Glomerular visceral epithelial cell (primary cell): Measurements from ENCODE around the gene POU2F3.

Source experiments
- DNase-seq: peaks from one replicate; pipeline ENCODE4 v3.0.0-alpha.2; 2016; ENCODE audit errors: extremely low spot score

POU2F3 gene

DNA sequence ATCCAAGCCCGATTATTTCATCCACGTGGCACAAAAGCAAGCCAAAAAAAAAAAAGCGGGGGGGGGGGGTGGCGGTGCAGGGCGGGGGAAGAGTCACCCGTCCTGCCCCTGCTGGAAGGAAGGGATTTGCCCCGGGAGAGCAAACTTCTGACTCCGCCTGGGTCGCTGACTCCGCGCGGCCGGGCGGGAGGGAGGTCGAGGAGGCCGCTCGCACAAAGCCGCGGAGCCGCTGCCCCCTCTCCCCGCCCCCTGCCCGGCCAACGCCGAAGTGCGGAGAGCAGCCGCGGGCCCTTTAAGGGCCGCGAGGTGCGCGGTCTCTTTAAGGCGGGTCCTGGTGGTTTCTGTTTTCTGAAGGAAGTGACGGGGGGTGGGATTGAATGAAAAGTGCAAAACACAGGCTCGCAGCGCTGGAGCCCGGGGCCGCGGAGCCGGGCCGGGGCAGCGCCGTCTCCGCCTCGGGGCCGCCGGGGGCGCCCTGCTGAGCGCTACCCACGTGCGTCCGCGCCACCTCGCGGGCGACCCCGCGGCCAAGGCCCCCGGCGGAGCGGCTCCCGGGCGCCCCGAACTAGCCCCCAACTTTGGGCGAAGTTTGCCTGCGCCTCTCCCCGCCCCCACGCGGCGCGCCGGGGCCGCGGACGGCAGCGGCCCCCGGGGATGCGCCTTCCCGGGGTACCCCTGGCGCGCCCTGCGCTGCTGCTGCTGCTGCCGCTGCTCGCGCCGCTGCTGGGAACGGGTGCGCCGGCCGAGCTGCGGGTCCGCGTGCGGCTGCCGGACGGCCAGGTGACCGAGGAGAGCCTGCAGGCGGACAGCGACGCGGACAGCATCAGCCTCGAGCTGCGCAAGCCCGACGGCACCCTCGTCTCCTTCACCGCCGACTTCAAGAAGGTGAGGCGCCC is 29.1 kb upstream of the POU2F3 start, which contains the start of gene OAF:
OAF (plus strand) TSS at position 407 of the 896 bp plus-strand sequence; CDS start at position 655, 248 bp downstream.
- DNase-seq = peak; percentile 69

DNA sequence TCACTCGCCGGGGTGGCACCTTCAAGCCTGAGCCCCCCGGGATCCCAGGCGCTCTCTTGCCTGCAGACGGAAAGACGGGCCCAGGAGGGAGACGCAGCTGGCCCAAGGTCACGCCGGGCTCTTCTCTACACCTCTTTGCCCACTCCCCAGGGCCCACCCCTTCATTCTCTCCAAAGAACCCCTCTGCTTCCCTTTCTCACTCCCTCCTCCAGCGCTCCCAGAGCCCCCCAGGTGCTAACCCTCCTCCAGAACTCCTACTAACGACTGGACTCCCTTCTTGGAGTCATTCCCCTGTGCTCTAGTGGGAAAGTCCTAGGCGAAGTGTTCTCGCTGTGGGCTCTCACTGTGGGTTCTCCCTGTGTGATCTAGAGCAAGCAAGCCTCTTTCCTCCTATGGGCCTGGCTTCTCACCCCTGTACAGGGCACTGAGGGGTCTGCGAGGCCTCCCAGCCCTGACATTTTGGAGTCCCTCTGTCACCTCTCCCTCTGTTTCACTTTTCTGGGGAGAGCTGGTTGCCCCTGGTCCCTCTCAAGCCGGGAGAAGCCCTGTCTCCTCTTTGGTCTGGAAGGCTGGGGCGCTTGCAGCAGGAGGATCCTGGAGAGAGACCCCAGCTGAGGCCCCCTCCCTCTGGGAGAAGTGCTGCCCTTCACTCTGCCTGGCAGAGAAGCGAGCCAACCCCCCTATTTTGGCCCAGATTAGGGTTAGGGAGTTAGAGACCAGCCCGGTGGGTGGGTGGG is 28.2 kb upstream of the POU2F3 start:
- no peak for DNase-seq

GRCh38 chr11:120212259-120212878 is 27.6 kb upstream of the POU2F3 start:
- no peak for DNase-seq

- DNase-seq = no peak
Measured at GRCh38 chr11:120212926-120213325, 27.0 kb upstream of the POU2F3 start.

DNA sequence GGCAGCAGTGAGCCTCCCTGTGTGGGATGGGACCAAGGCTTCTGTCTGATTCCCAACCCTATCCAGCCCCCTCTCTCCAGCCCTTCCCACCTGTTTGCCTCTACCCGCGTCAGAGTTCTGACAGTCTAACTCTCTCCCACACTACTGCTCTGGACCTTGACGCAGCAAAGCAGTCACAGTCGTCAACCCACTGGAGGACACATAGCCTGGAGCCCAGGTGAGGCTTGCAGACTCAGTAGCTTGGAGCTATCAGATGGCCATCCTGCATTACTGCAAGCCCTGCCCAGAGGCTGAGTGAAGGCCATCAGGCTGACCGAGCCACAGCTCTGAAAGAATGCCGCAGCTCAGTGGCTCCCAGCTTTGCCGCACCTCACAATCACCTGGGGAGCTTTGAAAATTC is 25.4 kb upstream of the POU2F3 start:
- no peak for DNase-seq

- DNase-seq = peak; percentile 46
Measured at GRCh38 chr11:120215634-120216033, 24.3 kb upstream of the POU2F3 start.

- DNase-seq = no peak
Measured at GRCh38 chr11:120216426-120217102, 23.4 kb upstream of the POU2F3 start.

DNA sequence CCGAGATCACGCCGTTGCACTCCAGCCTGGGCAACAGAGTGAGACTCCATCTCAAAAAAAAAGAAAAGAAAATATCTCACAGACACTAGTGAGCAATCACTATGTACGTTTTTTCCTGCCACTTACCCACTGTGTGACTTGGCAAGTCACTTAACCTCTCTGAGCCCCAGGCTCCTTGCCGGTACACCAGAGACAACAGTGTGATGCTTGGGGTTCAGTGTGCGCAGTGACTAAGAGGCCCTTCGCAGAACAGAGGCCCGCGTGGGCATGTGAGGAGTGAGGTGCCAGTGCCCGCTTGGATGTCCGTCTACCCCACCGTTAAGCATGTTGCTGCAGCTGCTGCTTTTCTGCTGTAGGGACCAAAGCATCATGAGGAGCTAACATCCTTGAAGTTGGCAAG is 22.4 kb upstream of the POU2F3 start:
- no peak for DNase-seq

DNA sequence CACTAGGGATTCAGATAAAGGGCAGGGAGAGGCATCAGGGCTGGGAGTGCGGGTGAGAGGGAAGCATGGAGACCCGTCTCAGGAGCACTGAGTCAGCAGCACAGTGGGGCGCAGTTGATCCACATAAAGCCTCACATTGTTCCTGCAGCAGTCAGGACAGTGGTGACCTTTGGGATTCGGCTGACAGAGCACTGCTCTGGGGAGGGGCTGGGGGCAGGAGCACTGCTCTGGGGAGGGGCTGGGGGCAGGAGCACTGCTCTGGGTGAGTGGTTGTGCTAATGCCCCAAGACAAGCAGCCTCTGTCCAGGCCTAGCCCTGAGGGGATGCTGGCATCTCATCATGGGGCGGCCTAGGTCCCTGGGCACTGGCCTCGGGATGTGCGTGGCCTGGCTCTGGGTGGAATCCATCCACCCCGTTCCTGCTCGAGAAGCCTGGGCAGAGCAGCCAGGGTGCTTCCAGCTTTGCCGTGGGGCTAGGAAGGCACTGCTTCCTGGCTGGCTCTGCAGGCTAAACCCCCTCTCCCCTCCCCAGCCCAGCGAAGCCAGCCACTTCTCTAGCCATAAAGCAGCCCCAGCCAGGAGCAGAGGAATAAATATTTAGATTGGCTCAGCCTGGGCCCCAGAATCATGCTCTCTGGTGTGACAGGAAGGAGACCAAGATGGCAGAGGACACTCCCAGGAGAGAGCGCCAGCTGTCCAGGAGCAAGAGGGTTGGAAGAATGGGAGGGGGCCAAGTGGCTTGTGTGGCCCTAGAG is 21.8 kb upstream of the POU2F3 start:
- no peak for DNase-seq

- no peak for DNase-seq
Measured at GRCh38 chr11:120218695-120219033, 21.3 kb upstream of the POU2F3 start.

- DNase-seq = no peak
Measured at GRCh38 chr11:120219232-120219937, 20.6 kb upstream of the POU2F3 start.

DNA sequence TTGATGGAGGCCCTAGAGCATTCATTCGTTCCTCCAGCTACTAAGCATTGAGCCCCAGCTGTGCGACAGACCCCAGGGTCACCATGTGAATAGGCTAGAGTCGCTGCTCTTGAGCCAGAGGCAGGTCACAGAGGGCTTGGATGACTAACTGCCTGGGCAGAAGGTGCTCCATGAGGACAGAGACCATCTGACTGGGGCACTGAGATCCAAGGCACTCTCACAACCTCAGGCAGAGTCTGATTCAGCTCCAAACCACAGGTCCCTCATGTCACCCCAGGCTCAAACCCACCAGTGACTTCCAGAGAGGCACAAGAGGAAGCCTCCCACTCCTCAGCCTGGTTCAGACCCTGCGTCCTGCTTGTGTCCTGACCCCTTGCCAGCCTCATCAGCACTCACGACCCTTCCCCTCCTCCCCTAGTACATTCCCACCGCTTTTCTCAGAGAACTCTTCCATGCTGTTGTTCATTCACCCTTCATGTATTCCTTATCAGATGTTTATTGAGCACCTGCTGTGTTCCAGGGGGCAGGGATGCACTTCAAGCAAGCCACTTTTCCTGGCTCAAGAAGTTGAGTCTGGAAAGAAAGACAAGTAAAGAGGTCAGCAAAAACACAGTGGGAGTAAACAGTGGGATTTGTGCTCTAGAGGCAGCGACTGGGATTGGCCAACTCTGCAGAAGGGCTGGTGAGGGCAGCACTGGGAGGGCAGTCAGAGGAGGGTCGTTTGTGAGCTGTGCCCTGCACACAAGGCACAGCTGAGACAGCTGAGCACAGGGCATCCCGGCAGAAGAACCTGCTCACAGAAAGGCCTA is 19.8 kb upstream of the POU2F3 start:
- DNase-seq = no peak

- DNase-seq = no peak
Measured at GRCh38 chr11:120220747-120221037, 19.2 kb upstream of the POU2F3 start.

GRCh38 chr11:120221115-120221752 is 18.7 kb upstream of the POU2F3 start:
- no peak for DNase-seq

DNA sequence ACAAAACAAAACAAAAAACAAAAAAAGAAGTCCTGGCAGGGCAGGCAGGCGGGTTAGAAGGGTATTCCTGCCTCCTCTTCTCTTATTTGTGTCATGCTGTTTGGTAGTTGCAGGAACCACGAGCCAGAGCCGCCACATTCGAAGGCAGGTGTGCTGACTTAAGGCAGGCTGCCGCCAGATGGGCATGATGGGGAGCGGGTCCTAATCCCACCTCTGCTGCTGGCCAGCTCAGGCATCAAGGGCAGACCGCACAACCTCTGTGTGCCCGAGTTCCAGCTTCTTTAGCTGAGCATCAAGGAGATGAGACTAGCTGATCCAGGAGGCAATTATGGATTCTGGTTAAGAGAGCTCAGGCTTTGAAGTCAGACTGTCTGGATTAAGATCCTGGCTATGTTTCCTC is 17.0 kb upstream of the POU2F3 start:
- no peak for DNase-seq

DNA sequence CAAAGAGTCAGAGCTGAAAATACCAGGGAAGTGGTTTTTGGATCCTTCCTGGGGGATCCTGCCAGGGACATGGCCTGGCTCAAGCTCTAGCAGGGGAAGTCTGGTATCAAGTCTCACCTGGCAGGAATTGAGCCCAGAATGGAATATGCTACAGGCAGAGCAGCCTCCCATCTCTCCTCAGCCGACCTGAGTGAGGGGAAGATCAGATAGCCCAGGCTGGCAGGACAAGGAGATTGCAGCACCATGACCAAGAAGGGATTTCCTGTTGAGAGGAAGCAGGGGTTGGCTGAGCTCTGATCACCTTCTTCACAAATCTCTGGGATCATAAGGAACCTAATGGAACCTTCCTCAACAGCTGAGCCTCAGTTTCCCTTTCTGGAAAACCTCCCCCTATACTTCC is 16.1 kb upstream of the POU2F3 start:
- no peak for DNase-seq

- no peak for DNase-seq
Measured at GRCh38 chr11:120224361-120224760, 15.6 kb upstream of the POU2F3 start.

GRCh38 chr11:120224972-120225909 is 14.7 kb upstream of the POU2F3 start:
- DNase-seq = no peak
